NB4 (cell line): ENCODE measurements around the gene LEMD1.
"Not testable (repeated sequence)": the region's sequence is repeated elsewhere in the genome, so short reads cannot be mapped to it uniquely, and the experiment has no call there.

Experiments used
- MYC ChIP-seq: IDR thresholded peaks from 2 replicates; pipeline ENCODE4 v1.6.1; 2011; ENCODE audit warnings: low read depth, low read length
- POLR2A ChIP-seq: IDR thresholded peaks from 2 replicates; pipeline ENCODE4 v1.6.1; 2011; ENCODE audit warnings: mild to moderate bottlenecking; ENCODE audit not compliant: insufficient read length; ENCODE audit errors: extremely low read depth
- TF ChIP-seq, protein P1 (sequence below): IDR thresholded peaks from one replicate; pipeline ENCODE4 v1.5.1; 2012; ENCODE audit warnings: low read depth, low read length
- TF ChIP-seq, protein P2 (sequence below): IDR thresholded peaks from 2 replicates; pipeline ENCODE4 v1.6.1; 2011; ENCODE audit warnings: low read depth, low read length

DNA sequence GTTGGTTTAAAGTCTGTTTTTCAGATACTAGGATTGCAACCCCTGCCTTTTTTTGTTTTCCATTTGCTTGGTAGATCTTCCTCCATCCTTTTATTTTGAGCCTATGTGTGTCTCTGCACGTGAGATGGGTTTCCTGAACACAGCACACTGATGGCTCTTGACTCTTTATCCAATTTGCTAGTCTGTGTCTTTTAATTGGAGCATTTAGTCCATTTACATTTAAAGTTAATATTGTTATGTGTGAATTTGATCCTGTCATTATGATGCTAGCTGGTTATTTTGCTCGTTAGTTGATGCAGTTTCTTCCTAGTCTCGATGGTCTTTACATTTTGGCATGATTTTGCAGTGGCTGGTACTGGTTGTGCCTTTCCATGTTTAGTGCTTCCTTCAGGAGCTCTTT lies 17.4 kb downstream of the LEMD1 start:
- TF ChIP-seq, protein P1, sequence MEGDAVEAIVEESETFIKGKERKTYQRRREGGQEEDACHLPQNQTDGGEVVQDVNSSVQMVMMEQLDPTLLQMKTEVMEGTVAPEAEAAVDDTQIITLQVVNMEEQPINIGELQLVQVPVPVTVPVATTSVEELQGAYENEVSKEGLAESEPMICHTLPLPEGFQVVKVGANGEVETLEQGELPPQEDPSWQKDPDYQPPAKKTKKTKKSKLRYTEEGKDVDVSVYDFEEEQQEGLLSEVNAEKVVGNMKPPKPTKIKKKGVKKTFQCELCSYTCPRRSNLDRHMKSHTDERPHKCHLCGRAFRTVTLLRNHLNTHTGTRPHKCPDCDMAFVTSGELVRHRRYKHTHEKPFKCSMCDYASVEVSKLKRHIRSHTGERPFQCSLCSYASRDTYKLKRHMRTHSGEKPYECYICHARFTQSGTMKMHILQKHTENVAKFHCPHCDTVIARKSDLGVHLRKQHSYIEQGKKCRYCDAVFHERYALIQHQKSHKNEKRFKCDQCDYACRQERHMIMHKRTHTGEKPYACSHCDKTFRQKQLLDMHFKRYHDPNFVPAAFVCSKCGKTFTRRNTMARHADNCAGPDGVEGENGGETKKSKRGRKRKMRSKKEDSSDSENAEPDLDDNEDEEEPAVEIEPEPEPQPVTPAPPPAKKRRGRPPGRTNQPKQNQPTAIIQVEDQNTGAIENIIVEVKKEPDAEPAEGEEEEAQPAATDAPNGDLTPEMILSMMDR = not testable (repeated sequence)
- TF ChIP-seq MYC, POLR2A: not testable (repeated sequence)
- TF ChIP-seq, protein P2, sequence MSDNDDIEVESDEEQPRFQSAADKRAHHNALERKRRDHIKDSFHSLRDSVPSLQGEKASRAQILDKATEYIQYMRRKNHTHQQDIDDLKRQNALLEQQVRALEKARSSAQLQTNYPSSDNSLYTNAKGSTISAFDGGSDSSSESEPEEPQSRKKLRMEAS = not testable (repeated sequence)
